Fibroblast of lung (primary cell): ENCODE measurements around the gene NHS.

Source experiments
- EZH2 ChIP-seq: IDR thresholded peaks from 2 replicates; pipeline ENCODE4 v1.5.1; 2012; ENCODE audit warnings: low read length, control low read depth, mild to moderate bottlenecking; ENCODE audit errors: missing control alignments
- TF ChIP-seq, protein P1 (sequence below), 2 donors: IDR thresholded peaks in 1 of 2; conservative IDR thresholded peaks in 1 of 2; 1 replicate in 1 of 2; 2 replicates in 1 of 2; pipeline ENCODE4 v1.5.1; 2011 to 2012; ENCODE audit warnings: low read length in 2 of 2, control low read depth in 1 of 2, inconsistent platforms in 1 of 2, low read depth in 1 of 2, mild to moderate bottlenecking in 1 of 2

DNA sequence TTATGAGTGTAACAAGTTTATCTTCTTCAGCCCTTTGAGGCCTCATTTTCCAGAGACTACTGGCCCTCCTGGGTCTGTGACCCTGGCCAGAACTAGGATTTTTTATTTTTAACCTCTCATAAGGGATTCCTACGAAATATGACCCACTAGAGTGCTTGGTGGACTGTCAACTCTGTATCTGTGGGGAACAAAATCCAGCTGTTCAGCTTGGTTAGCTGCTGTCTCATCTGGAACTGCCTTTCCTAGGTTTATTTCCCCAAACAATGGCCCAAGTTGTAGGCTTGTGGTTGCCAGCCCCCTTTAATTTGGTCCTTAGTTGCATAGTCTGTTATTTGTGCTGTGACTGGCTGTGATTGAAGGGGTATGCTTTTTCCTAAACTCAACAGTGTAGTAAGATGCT lies 56.2 kb downstream of the NHS start:
- TF ChIP-seq EZH2 = no peak
- TF ChIP-seq, protein P1, sequence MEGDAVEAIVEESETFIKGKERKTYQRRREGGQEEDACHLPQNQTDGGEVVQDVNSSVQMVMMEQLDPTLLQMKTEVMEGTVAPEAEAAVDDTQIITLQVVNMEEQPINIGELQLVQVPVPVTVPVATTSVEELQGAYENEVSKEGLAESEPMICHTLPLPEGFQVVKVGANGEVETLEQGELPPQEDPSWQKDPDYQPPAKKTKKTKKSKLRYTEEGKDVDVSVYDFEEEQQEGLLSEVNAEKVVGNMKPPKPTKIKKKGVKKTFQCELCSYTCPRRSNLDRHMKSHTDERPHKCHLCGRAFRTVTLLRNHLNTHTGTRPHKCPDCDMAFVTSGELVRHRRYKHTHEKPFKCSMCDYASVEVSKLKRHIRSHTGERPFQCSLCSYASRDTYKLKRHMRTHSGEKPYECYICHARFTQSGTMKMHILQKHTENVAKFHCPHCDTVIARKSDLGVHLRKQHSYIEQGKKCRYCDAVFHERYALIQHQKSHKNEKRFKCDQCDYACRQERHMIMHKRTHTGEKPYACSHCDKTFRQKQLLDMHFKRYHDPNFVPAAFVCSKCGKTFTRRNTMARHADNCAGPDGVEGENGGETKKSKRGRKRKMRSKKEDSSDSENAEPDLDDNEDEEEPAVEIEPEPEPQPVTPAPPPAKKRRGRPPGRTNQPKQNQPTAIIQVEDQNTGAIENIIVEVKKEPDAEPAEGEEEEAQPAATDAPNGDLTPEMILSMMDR (conservative IDR thresholded peaks at IDR 0.05 in 1 of 2, IDR thresholded peaks at IDR 0.05 in 1 of 2; ENCODE audit: low read depth in 1 of 2, low read length in 2 of 2) = no peak
